Measurements from ENCODE around the gene PPFIA4. TPM values are rescaled to one million over a fixed set of nuclear protein-coding genes. Genes with fewer than 3 reads are reported as not detected.

PPFIA4 gene
- total and polyA plus RNA-seq, 9 of the 15 experiments (the other 6 are each of a cell fraction or from before 2014, with no cell fraction given): 0.07 to 12.0 (median 0.70) TPM

- intact Hi-C loops (cut with micrococcal nuclease): no loop called here
- CTCF ChIA-PET (ENCODE audit: low intra/inter-chr PET ratio): no interaction called here
- DNase-seq (ENCODE audit: extremely low read depth in 1 of 4, low spot score in 3 of 4) (no peak), ATAC-seq (no peak), FAIRE-seq (no peak)
- Histone ChIP-seq H3K4me2 (ENCODE audit: insufficient read depth, low read length) (no peak overlapping the region), H3K4me3 (no peak overlapping the region), H3K9me1 (ENCODE audit: control insufficient read depth, insufficient read depth, low read length) (no peaks in the 10 kb centered on the region), H3K4me1 (replicated peaks in 1 of 2; ENCODE audit: control insufficient read depth in 2 of 2, insufficient read depth in 2 of 2, low read length in 2 of 2) (no peaks in the 10 kb centered on the region), H4K20me1 (replicated peaks; ENCODE audit: control insufficient read depth, insufficient read depth, low read length) (no peaks in the 10 kb centered on the region), H3K27me3 (ENCODE audit: control insufficient read depth in 2 of 2, insufficient read depth in 2 of 2, low read length in 2 of 2) (peaks cover 13 to 23% of the 10 kb centered on the region in 2 experiments; a peak in 4 of 5 replicates), H3K36me3 (ENCODE audit: control insufficient read depth, insufficient read depth, low read length) (no peaks in the 10 kb centered on the region), H3K9me3 (replicated peaks; ENCODE audit: control insufficient read depth, insufficient read depth, low read depth, low read length) (no peaks in the 10 kb centered on the region), H2AFZ (ENCODE audit: low read depth, low read length) (no peak overlapping the region), H3K27ac (ENCODE audit: extremely low read depth, low read depth, low read length) (no peak overlapping the region), H3K9ac (ENCODE audit: insufficient read depth in 1 of 2, low read depth in 2 of 2, low read length in 2 of 2) (no peak overlapping the region), H3K79me2 (ENCODE audit: control insufficient read depth, insufficient read depth, low read length) (no peaks in the 10 kb centered on the region)
- in situ Hi-C loops (cut with MboI): no loop called here
- TF ChIP-seq ERF (CRISPR knock-in tag; IDR thresholded peaks at IDR 0.05) (no peak), RCOR1 (IDR thresholded peaks at IDR 0.05; ENCODE audit: borderline replicate concordance in 1 of 2, low read depth in 2 of 2, low read length in 2 of 2) (no peak), SUPT5H (IDR thresholded peaks at IDR 0.05) (no peak), XRCC4 (IDR thresholded peaks at IDR 0.05; ENCODE audit: extremely low read depth, insufficient read depth, insufficient read length) (no peak), MTA1 (IDR thresholded peaks at IDR 0.05; ENCODE audit: borderline replicate concordance) (no peak), ZNF740 (CRISPR knock-in tag; IDR thresholded peaks at IDR 0.05) (no peak), ZNF740 (tag; IDR thresholded peaks at IDR 0.05) (no peak), GTF2F1 (IDR thresholded peaks at IDR 0.05; ENCODE audit: low read depth, low read length) (no peak), NFE2L1 (tag; IDR thresholded peaks at IDR 0.05; ENCODE audit: borderline replicate concordance, low read depth) (no peak), PHF21A (IDR thresholded peaks at IDR 0.05; ENCODE audit: borderline replicate concordance, low read depth) (no peak)
- TF ChIP-seq, protein P1, sequence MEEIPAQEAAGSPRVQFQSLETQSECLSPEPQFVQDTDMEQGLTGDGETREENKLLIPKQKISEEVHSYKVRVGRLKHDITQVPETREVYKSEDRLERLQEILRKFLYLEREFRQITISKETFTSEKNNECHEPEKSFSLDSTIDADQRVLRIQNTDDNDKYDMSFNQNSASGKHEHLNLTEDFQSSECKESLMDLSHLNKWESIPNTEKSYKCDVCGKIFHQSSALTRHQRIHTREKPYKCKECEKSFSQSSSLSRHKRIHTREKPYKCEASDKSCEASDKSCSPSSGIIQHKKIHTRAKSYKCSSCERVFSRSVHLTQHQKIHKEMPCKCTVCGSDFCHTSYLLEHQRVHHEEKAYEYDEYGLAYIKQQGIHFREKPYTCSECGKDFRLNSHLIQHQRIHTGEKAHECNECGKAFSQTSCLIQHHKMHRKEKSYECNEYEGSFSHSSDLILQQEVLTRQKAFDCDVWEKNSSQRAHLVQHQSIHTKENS (CRISPR knock-in tag; IDR thresholded peaks at IDR 0.05): no peak
- TF ChIP-seq, protein P2, sequence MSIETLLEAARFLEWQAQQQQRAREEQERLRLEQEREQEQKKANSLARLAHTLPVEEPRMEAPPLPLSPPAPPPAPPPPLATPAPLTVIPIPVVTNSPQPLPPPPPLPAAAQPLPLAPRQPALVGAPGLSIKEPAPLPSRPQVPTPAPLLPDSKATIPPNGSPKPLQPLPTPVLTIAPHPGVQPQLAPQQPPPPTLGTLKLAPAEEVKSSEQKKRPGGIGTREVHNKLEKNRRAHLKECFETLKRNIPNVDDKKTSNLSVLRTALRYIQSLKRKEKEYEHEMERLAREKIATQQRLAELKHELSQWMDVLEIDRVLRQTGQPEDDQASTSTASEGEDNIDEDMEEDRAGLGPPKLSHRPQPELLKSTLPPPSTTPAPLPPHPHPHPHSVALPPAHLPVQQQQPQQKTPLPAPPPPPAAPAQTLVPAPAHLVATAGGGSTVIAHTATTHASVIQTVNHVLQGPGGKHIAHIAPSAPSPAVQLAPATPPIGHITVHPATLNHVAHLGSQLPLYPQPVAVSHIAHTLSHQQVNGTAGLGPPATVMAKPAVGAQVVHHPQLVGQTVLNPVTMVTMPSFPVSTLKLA (conservative IDR thresholded peaks at IDR 0.05): no peak
- TF ChIP-seq, protein P3, sequence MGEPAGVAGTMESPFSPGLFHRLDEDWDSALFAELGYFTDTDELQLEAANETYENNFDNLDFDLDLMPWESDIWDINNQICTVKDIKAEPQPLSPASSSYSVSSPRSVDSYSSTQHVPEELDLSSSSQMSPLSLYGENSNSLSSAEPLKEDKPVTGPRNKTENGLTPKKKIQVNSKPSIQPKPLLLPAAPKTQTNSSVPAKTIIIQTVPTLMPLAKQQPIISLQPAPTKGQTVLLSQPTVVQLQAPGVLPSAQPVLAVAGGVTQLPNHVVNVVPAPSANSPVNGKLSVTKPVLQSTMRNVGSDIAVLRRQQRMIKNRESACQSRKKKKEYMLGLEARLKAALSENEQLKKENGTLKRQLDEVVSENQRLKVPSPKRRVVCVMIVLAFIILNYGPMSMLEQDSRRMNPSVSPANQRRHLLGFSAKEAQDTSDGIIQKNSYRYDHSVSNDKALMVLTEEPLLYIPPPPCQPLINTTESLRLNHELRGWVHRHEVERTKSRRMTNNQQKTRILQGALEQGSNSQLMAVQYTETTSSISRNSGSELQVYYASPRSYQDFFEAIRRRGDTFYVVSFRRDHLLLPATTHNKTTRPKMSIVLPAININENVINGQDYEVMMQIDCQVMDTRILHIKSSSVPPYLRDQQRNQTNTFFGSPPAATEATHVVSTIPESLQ (CRISPR knock-in tag; IDR thresholded peaks at IDR 0.05): no peak
- POLR2A ChIA-PET: interaction anchor here (0.5 to 0.6 kb wide), 2 partner anchors 30 to 226 kb away, joined by 3 read pairs; no protein-coding TSS in a partner anchor
- WGBS (ENCODE audit: insufficient coverage, low coverage, missing lambda C conversion rate): 1% methylated on average over 8 of the region's 8 CpGs
- no TSS peak for BruUV-seq (replicated peaks)
Measured at GRCh38 chr1:203098914-203099520, 72.7 kb downstream of the PPFIA4 start.
